Measurements from ENCODE around the gene PALLD. TPM values are rescaled to one million over a fixed set of nuclear protein-coding genes. Genes with fewer than 3 reads are reported as not detected.

The PALLD gene
- total RNA-seq, 1 donor from 2014 or later = 85.7 TPM

- Mint-ChIP-seq H3K4me1 (peaks cover 22% of the 10 kb centered on the region), H3K36me3 (peaks cover 20% of the 10 kb centered on the region), H3K27me3 (ENCODE audit: insufficient read depth, low read depth) (no peaks in the 10 kb centered on the region), H3K27ac (no peak overlapping the region), H3K4me3 (no peak overlapping the region), H3K9me3 (no peaks in the 10 kb centered on the region)
- H3K4me2 ChIP-seq = no peak overlapping the region
- peaks cover 30% of the 10 kb centered on the region for H3K4me1 ChIP-seq
- no peaks in the 10 kb centered on the region for H3K36me3 ChIP-seq
- no peak for TF ChIP-seq EZH2 (IDR thresholded peaks at IDR 0.05)
- TF ChIP-seq EZH2phosphoT487 (IDR thresholded peaks at IDR 0.05) = no peak
- TF ChIP-seq CTCF (IDR thresholded peaks at IDR 0.05) = no peak
- H2AFZ ChIP-seq (replicated peaks) = no peak overlapping the region
- H3K9me3 ChIP-seq (ENCODE audit: low read depth) = no peaks in the 10 kb centered on the region
- no peak overlapping the region for H3K27ac ChIP-seq
- H4K20me1 ChIP-seq (ENCODE audit: low read depth) = no peaks in the 10 kb centered on the region
- no peaks in the 10 kb centered on the region for H3K27me3 ChIP-seq
- no peak for DNase-seq (ENCODE audit: low spot score)
- H3K4me3 ChIP-seq = no peak overlapping the region
- no peak overlapping the region for H3K9ac ChIP-seq
- peaks cover 23% of the 10 kb centered on the region for H3F3A ChIP-seq (ENCODE audit: low read depth)
- H3K79me2 ChIP-seq (ENCODE audit: low read depth) = no peaks in the 10 kb centered on the region
These were observed 240.3 kb downstream of the PALLD start for GRCh38 chr4:168736860-168737805.

GRCh38 chr4:168737806-168738172 is 240.9 kb downstream of the PALLD start:
- H3F3A ChIP-seq (ENCODE audit: low read depth) = peaks cover 23% of the 10 kb centered on the region
- H3K9ac ChIP-seq = no peak overlapping the region
- peaks cover 34% of the 10 kb centered on the region for H3K4me1 ChIP-seq
- no peaks in the 10 kb centered on the region for H3K36me3 ChIP-seq
- TF ChIP-seq CTCF (IDR thresholded peaks at IDR 0.05) (no peak), EZH2 (IDR thresholded peaks at IDR 0.05) (no peak), EZH2phosphoT487 (IDR thresholded peaks at IDR 0.05) (no peak)
- no peak overlapping the region for H2AFZ ChIP-seq (replicated peaks)
- Mint-ChIP-seq H3K27me3 (ENCODE audit: insufficient read depth, low read depth) (no peaks in the 10 kb centered on the region), H3K27ac (no peak overlapping the region), H3K4me1 (peaks cover 22% of the 10 kb centered on the region), H3K4me3 (no peak overlapping the region), H3K9me3 (no peaks in the 10 kb centered on the region), H3K36me3 (peaks cover 15% of the 10 kb centered on the region)
- no peak overlapping the region for H3K27ac ChIP-seq
- H3K79me2 ChIP-seq (ENCODE audit: low read depth) = no peaks in the 10 kb centered on the region
- no peak overlapping the region for H3K4me2 ChIP-seq
- no peaks in the 10 kb centered on the region for H3K27me3 ChIP-seq
- no peak overlapping the region for H3K4me3 ChIP-seq
- DNase-seq (ENCODE audit: low spot score) = no peak
- H3K9me3 ChIP-seq (ENCODE audit: low read depth) = no peaks in the 10 kb centered on the region
- no peaks in the 10 kb centered on the region for H4K20me1 ChIP-seq (ENCODE audit: low read depth)

- Mint-ChIP-seq H3K4me3 (no peak overlapping the region), H3K27me3 (ENCODE audit: insufficient read depth, low read depth) (no peaks in the 10 kb centered on the region), H3K4me1 (peaks cover 32% of the 10 kb centered on the region), H3K27ac (no peak overlapping the region), H3K9me3 (no peaks in the 10 kb centered on the region), H3K36me3 (peaks cover 19% of the 10 kb centered on the region)
- H3K9ac ChIP-seq = no peak overlapping the region
- no peaks in the 10 kb centered on the region for H3K9me3 ChIP-seq (ENCODE audit: low read depth)
- no peaks in the 10 kb centered on the region for H3K27me3 ChIP-seq
- H3K4me2 ChIP-seq = no peak overlapping the region
- H2AFZ ChIP-seq (replicated peaks) = no peak overlapping the region
- H4K20me1 ChIP-seq (ENCODE audit: low read depth) = no peaks in the 10 kb centered on the region
- H3K27ac ChIP-seq = no peak overlapping the region
- TF ChIP-seq CTCF (IDR thresholded peaks at IDR 0.05) (no peak), EZH2phosphoT487 (IDR thresholded peaks at IDR 0.05) (no peak), EZH2 (IDR thresholded peaks at IDR 0.05) (no peak)
- peaks cover 47% of the 10 kb centered on the region for H3K4me1 ChIP-seq
- H3F3A ChIP-seq (ENCODE audit: low read depth) = peaks cover 23% of the 10 kb centered on the region
- DNase-seq (ENCODE audit: low spot score) = no peak
- H3K4me3 ChIP-seq = no peak overlapping the region
- no peaks in the 10 kb centered on the region for H3K79me2 ChIP-seq (ENCODE audit: low read depth)
- no peaks in the 10 kb centered on the region for H3K36me3 ChIP-seq
These were observed 243.0 kb downstream of the PALLD start for GRCh38 chr4:168739886-168740285.
